ENCODE measurements around the gene NLRP6. TPM values are rescaled to one million over a fixed set of nuclear protein-coding genes. Genes with fewer than 3 reads are reported as not detected.
"Not testable (repeated sequence)": the region's sequence is repeated elsewhere in the genome, so short reads cannot be mapped to it uniquely, and the experiment has no call there.

NLRP6 gene
- total and polyA plus RNA-seq, 7 donors, result 0.33 to 3.3 (median 2.1) TPM; not detected in 3

GRCh38 chr11:284105-285020 lies 6.2 kb downstream of the NLRP6 start:
- DNase-seq, result peak; percentile 57
- no peak for TF ChIP-seq POLR2AphosphoS5 (IDR thresholded peaks at IDR 0.05)
- TF ChIP-seq, protein P1, sequence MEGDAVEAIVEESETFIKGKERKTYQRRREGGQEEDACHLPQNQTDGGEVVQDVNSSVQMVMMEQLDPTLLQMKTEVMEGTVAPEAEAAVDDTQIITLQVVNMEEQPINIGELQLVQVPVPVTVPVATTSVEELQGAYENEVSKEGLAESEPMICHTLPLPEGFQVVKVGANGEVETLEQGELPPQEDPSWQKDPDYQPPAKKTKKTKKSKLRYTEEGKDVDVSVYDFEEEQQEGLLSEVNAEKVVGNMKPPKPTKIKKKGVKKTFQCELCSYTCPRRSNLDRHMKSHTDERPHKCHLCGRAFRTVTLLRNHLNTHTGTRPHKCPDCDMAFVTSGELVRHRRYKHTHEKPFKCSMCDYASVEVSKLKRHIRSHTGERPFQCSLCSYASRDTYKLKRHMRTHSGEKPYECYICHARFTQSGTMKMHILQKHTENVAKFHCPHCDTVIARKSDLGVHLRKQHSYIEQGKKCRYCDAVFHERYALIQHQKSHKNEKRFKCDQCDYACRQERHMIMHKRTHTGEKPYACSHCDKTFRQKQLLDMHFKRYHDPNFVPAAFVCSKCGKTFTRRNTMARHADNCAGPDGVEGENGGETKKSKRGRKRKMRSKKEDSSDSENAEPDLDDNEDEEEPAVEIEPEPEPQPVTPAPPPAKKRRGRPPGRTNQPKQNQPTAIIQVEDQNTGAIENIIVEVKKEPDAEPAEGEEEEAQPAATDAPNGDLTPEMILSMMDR (IDR thresholded peaks at IDR 0.05), result no peak
- no peak for TF ChIP-seq EP300 (IDR thresholded peaks at IDR 0.05)
- TF ChIP-seq POLR2A (IDR thresholded peaks at IDR 0.05), result no peak
- Histone ChIP-seq H3K4me1 (peaks cover 0 to 36% (median 31%) of the 10 kb centered on the region in 4 donors), H3K27me3 (peaks cover 34 to 83% (median 57%) of the 10 kb centered on the region in 3 donors), H3K27ac (no peak overlapping the region), H3K4me3 (no peak overlapping the region), H3K36me3 (no peaks in the 10 kb centered on the region), H3K9me3 (no peaks in the 10 kb centered on the region)
- 89 to 90% methylated on average over 24 of the region's 24 CpGs for WGBS, 2 donors
- intact Hi-C loops (cut with DNase I), result loop anchor here (5.0 kb wide), 3 partner anchors 32 to 168 kb away; partner anchors contain the start of gene PTDSS2

DNA sequence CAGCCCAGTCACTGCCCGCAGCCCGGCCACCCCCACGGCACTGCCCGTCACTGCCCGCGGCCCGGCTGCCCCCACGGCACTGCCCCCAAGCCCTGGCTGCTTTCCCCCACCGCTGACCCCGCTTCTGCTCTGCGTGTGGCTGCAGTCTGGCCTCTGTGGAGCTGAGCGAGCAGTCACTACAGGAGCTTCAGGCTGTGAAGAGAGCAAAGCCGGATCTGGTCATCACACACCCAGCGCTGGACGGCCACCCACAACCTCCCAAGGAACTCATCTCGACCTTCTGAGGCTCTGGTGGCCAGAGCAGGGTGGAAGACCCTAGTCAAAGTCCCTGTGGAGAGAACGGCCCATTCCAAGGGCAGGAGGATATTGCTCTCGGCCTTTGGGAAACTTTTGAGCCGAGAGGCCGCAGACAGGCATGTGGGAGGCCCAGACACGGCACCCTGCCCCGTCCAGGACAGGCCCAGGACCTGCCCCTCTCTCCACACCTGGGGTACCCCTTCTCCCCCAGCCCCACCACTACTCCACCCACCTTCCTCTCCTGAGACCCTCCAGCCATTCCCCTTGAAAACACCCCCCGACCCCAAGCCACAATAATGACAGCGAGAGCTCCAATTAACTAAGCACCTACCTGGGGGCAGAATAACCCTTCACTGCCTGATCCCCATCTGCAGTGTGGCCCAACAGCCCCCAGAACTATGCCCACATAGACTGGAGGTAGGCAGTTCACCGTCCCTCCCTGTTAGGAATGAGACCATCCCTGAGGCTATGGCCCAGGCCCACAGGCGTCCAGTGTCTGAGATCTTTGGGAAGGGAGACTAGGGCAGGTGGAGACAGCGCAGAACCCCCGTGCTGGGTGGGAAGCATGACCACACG lies 7.0 kb downstream of the NLRP6 start:
- Histone ChIP-seq H3K4me3 (no peak overlapping the region), H3K27me3 (peaks cover 26 to 74% (median 48%) of the 10 kb centered on the region in 3 donors)
- 86 to 88% methylated on average over 29 of the region's 29 CpGs for WGBS, 2 donors

GRCh38 chr11:285894-286220 lies 7.7 kb downstream of the NLRP6 start:
- Histone ChIP-seq H3K4me3 (no peak overlapping the region), H3K4me1 (peaks cover 0 to 30% (median 23%) of the 10 kb centered on the region in 4 donors), H3K27ac (no peak overlapping the region), H3K9me3 (no peaks in the 10 kb centered on the region), H3K27me3 (peaks cover 20 to 68% (median 42%) of the 10 kb centered on the region in 3 donors), H3K36me3 (no peaks in the 10 kb centered on the region)
- intact Hi-C loops (cut with DNase I), result loop anchor here (5.0 kb wide), 3 partner anchors 34 to 166 kb away; partner anchors contain the start of gene PTDSS2
- DNase-seq, result peak; percentile 40
- WGBS, 2 donors, result 84 to 90% methylated on average over 8 of the region's 8 CpGs
- TF ChIP-seq POLR2A (IDR thresholded peaks at IDR 0.05) (no peak), POLR2AphosphoS5 (IDR thresholded peaks at IDR 0.05) (no peak), EP300 (IDR thresholded peaks at IDR 0.05) (no peak)
- TF ChIP-seq, protein P1 (IDR thresholded peaks at IDR 0.05), result no peak

More for the DNA sequence above, 7.0 kb downstream of the NLRP6 start:
- Histone ChIP-seq H3K4me1 (peaks cover 0 to 35% (median 29%) of the 10 kb centered on the region in 4 donors), H3K27ac (no peak overlapping the region), H3K36me3 (no peaks in the 10 kb centered on the region), H3K9me3 (no peaks in the 10 kb centered on the region)
- intact Hi-C loops (cut with DNase I), result loop anchor here (5.0 kb wide), 3 partner anchors 33 to 167 kb away; partner anchors contain the start of gene PTDSS2
- TF ChIP-seq POLR2AphosphoS5 (IDR thresholded peaks at IDR 0.05), result no peak
- no peak for TF ChIP-seq EP300 (IDR thresholded peaks at IDR 0.05)
- TF ChIP-seq, protein P1 (IDR thresholded peaks at IDR 0.05), result no peak
- no peak for TF ChIP-seq POLR2A (IDR thresholded peaks at IDR 0.05)
- DNase-seq, result peak; percentile 53

- peaks cover 6 to 55% (median 29%) of the 10 kb centered on the region in 3 donors for H3K27me3 ChIP-seq
- H3K4me3 ChIP-seq, H3K9me3 ChIP-seq, H3K36me3 ChIP-seq, H3K27ac ChIP-seq: not testable (repeated sequence)
- intact Hi-C loops (cut with DNase I), result loop anchor here (5.0 kb wide), 3 partner anchors 35 to 165 kb away; partner anchors contain the start of gene PTDSS2
- peaks cover 0 to 21% (median 17%) of the 10 kb centered on the region in 4 donors for H3K4me1 ChIP-seq
- peak; percentile 63 for DNase-seq
- WGBS, 2 donors, result 30 to 68% methylated on average over 27 of the region's 27 CpGs
Observed at GRCh38 chr11:286977-287820, 9.0 kb downstream of the NLRP6 start.
